Measurements from ENCODE around the gene CELSR2. TPM values are rescaled to one million over a fixed set of nuclear protein-coding genes. Genes with fewer than 3 reads are reported as not detected.

CELSR2 gene
- total RNA-seq, 4 donors from 2014 or later = 86.4 to 109 (median 102) TPM

GRCh38 chr1:109312978-109313775 is 63.8 kb downstream of the CELSR2 start:
- 61 to 72% methylated on average over 12 of the region's 12 CpGs for WGBS, 2 donors
- no peak for DNase-seq (ENCODE audit: low spot score in 2 of 2)
- intact Hi-C loops (cut with DNase I; ENCODE audit: low total_unique reads) = no loop called here
- no peak overlapping the region for H3K4me3 ChIP-seq (ENCODE audit: low read depth, poor library complexity, severe bottlenecking)
- no peak for TF ChIP-seq CTCF (IDR thresholded peaks at IDR 0.05)
- TF ChIP-seq POLR2A (IDR thresholded peaks at IDR 0.05) = no peak

GRCh38 chr1:109314795-109315194 is 65.5 kb downstream of the CELSR2 start:
- 95% methylated on average over 1 of the region's 1 CpG for WGBS, 2 donors
- TF ChIP-seq CTCF (IDR thresholded peaks at IDR 0.05) = no peak
- no peak for TF ChIP-seq POLR2A (IDR thresholded peaks at IDR 0.05)
- DNase-seq (ENCODE audit: low spot score in 2 of 2) = no peak
- intact Hi-C loops (cut with DNase I; ENCODE audit: low total_unique reads) = no loop called here
- H3K4me3 ChIP-seq (ENCODE audit: low read depth, poor library complexity, severe bottlenecking) = no peak overlapping the region

- H3K4me3 ChIP-seq (ENCODE audit: low read depth, poor library complexity, severe bottlenecking) = no peak overlapping the region
- intact Hi-C loops (cut with DNase I; ENCODE audit: low total_unique reads) = no loop called here
- 89 to 90% methylated on average over 4 of the region's 4 CpGs for WGBS, 2 donors
Observed at GRCh38 chr1:109315288-109315687, 65.9 kb downstream of the CELSR2 start.

GRCh38 chr1:109316506-109316905 is 67.2 kb downstream of the CELSR2 start:
- DNase-seq (ENCODE audit: low spot score in 2 of 2) = no peak
- 73 to 83% methylated on average over 1 of the region's 1 CpG for WGBS, 2 donors
- intact Hi-C loops (cut with DNase I; ENCODE audit: low total_unique reads) = loop anchor here (1.0 kb wide), 1 partner anchor 49 kb away; no protein-coding TSS in a partner anchor
- TF ChIP-seq POLR2A (IDR thresholded peaks at IDR 0.05) (no peak), CTCF (IDR thresholded peaks at IDR 0.05) (no peak)
- H3K4me3 ChIP-seq (ENCODE audit: low read depth, poor library complexity, severe bottlenecking) = no peak overlapping the region

More at GRCh38 chr1:109315288-109315687, 65.9 kb downstream of the CELSR2 start:
- TF ChIP-seq POLR2A (IDR thresholded peaks at IDR 0.05) (no peak), CTCF (IDR thresholded peaks at IDR 0.05) (no peak)
- no peak for DNase-seq (ENCODE audit: low spot score in 2 of 2)

- intact Hi-C loops (cut with DNase I; ENCODE audit: low total_unique reads) = no loop called here
- WGBS, 2 donors = 88 to 92% methylated on average over 3 of the region's 3 CpGs
- H3K4me3 ChIP-seq (ENCODE audit: low read depth, poor library complexity, severe bottlenecking) = no peak overlapping the region
- DNase-seq (ENCODE audit: low spot score in 2 of 2) = no peak
- no peak for TF ChIP-seq POLR2A (IDR thresholded peaks at IDR 0.05)
Observed at GRCh38 chr1:109319114-109319513, 69.8 kb downstream of the CELSR2 start.

- no peak for DNase-seq (ENCODE audit: low spot score in 2 of 2)
- WGBS, 2 donors = 95 to 96% methylated on average over 6 of the region's 6 CpGs
- no peak overlapping the region for H3K4me3 ChIP-seq (ENCODE audit: low read depth, poor library complexity, severe bottlenecking)
- TF ChIP-seq CTCF (IDR thresholded peaks at IDR 0.05) (no peak), POLR2A (IDR thresholded peaks at IDR 0.05) (no peak)
- intact Hi-C loops (cut with DNase I; ENCODE audit: low total_unique reads) = no loop called here
Observed at GRCh38 chr1:109322974-109323373, 73.6 kb downstream of the CELSR2 start.

Other genes starting within 250 kb of the CELSR2 start
- gene WDR47, start 207.4 kb upstream of the CELSR2 start, total RNA-seq = 10 to 100 TPM; 44.3 to 75.3 (median 49.0) TPM
- gene TAF13, start 173.5 kb upstream of the CELSR2 start, total RNA-seq = 10 to 100 TPM; 22.2 to 28.9 (median 23.9) TPM
- 10 to 100 TPM; 24.8 to 52.3 (median 34.3) TPM for gene TMEM167B, start 158.8 kb upstream of the CELSR2 start, total RNA-seq
- 10 to 100 TPM; 16.4 to 60.0 (median 33.9) TPM for gene ELAPOR1, start 135.4 kb upstream of the CELSR2 start, total RNA-seq
- 100 to 1,000 TPM; 154 to 172 (median 165) TPM for gene SARS1, start 35.6 kb upstream of the CELSR2 start, total RNA-seq
- 1 to 10 TPM; 2.8 to 6.9 (median 5.3) TPM for gene PSRC1, start 33.6 kb downstream of the CELSR2 start, total RNA-seq
- gene MYBPHL, start 57.5 kb downstream of the CELSR2 start, total RNA-seq = not detected
- gene SORT1, start 148.4 kb downstream of the CELSR2 start, total RNA-seq = 10 to 100 TPM; 29.8 to 53.1 (median 39.5) TPM
- 10 to 100 TPM; 24.6 to 46.6 (median 30.2) TPM for gene PSMA5, start 176.9 kb downstream of the CELSR2 start, total RNA-seq
- 1 to 10 TPM in 1 of 4 donors, under 1 TPM in 2, not detected in 1; 0.27 to 1.8 (median 0.38) TPM for gene SYPL2, start 217.0 kb downstream of the CELSR2 start, total RNA-seq
- 1 to 10 TPM; 4.3 to 7.8 (median 4.8) TPM for gene ATXN7L2, start 234.4 kb downstream of the CELSR2 start, total RNA-seq
- gene CYB561D1, start 244.6 kb downstream of the CELSR2 start, total RNA-seq = 10 to 100 TPM; 11.3 to 22.7 (median 17.8) TPM

Data from lower leg skin (tissue), 4 donors.